MCF 10A (cell line): ENCODE data around the gene WWC2. TPM values are rescaled to one million over a fixed set of nuclear protein-coding genes. Genes with fewer than 3 reads are reported as not detected.
"Not testable (repeated sequence)": the region's sequence is repeated elsewhere in the genome, so short reads cannot be mapped to it uniquely, and the experiment has no call there.

ENCODE experiments used
- BruUV-seq: library from RNA; stranded (reverse); fragments of 400-500 nt; replicated peaks from 2 replicates; lab custom pipeline; 2021; lab: Mats Ljungman, UMichigan
- CTCF ChIA-PET: fragments of 300-600 bp; sonication (Branson Sonifier 250); formaldehyde crosslinking; extraction: SDS; loops from one replicate; lab custom pipeline; 2021; ENCODE audit warnings: antibody characterized with exemption, inconsistent platforms; lab: Yijun Ruan, JAX
- POLR2A ChIA-PET: fragments of 300-600, 350-650 bp; sonication (Branson Sonifier 250); formaldehyde crosslinking; extraction: SDS; loops from one replicate; lab custom pipeline; 2020; ENCODE audit warnings: antibody characterized with exemption, inconsistent platforms; lab: Yijun Ruan, JAX
- DNase-seq: peaks from one replicate; pipeline ENCODE4 v3.0.0-alpha.2; 2018; ENCODE audit not compliant: unreplicated experiment
- H3K27ac Mint-ChIP-seq: one replicate; pipeline ENCODE4 v1.8.0; 2022; ENCODE audit warnings: mild to moderate bottlenecking, low read depth, mixed read lengths; ENCODE audit not compliant: unreplicated experiment
- H3K27me3 Mint-ChIP-seq: one replicate; pipeline ENCODE4 v1.8.0; 2022; ENCODE audit warnings: mixed read lengths; ENCODE audit not compliant: insufficient read depth, unreplicated experiment
- H3K36me3 Mint-ChIP-seq: one replicate; pipeline ENCODE4 v1.8.0; 2022; ENCODE audit warnings: mild to moderate bottlenecking, moderate library complexity, mixed read lengths; ENCODE audit not compliant: insufficient read depth, unreplicated experiment
- H3K4me1 Mint-ChIP-seq: one replicate; pipeline ENCODE4 v1.8.0; 2022; ENCODE audit warnings: mixed read lengths; ENCODE audit not compliant: insufficient read depth, unreplicated experiment
- H3K4me3 Mint-ChIP-seq: one replicate; pipeline ENCODE4 v1.8.0; 2022; ENCODE audit warnings: mild to moderate bottlenecking, moderate library complexity, mixed read lengths; ENCODE audit not compliant: unreplicated experiment
- H3K9me3 Mint-ChIP-seq: one replicate; pipeline ENCODE4 v1.8.0; 2022; ENCODE audit warnings: mixed read lengths; ENCODE audit not compliant: unreplicated experiment
- intact Hi-C: fragments of 100-400 bp; cut with micrococcal nuclease; formaldehyde crosslinking; loops from 2 replicates; pipeline ENCODE4 v1.14.1; 2022
- total RNA-seq: library from RNA; stranded (reverse); gene quantifications from 2 replicates; pipeline ENCODE4 v1.2.3, GENCODE V29; 2022
- TF ChIP-seq, protein P1 (sequence below): fragments of 200-600 bp; IDR thresholded peaks from one replicate; pipeline ENCODE4 v1.8.0; 2022; ENCODE audit warnings: antibody characterized with exemption, mild to moderate bottlenecking; ENCODE audit not compliant: unreplicated experiment

WWC2 gene
- total RNA-seq, 1 experiment from 2014 or later, result 42.4 TPM

DNA sequence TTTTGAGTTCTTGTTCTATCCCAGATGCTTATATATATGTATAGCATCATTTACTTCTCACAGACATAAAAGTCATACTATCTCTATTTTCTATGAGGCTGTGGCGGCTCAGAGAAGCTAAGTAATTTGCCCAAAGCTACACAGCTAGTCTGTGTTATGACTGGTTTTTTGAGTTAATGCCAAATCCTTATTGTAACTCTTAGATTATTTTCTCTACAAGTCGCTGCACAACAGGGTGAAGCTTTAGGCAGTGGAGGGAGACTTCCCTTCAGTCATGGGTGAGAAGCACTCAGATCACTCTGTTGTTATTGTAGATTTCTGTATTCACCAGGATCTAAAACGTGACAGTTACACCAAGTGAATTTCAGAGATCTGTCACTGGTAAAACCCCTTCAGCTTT, 48.1 kb downstream of the WWC2 start:
- Mint-ChIP-seq H3K4me1 (peaks cover 27% of the 10 kb centered on the region), H3K27ac (no peak overlapping the region)
- BruUV-seq, result no TSS peak

GRCh38 chr4:183147983-183148382, 48.9 kb downstream of the WWC2 start:
- CTCF ChIA-PET, result interaction anchor here (0.6 to 2.3 kb wide), 11 partner anchors 13 to 109 kb away, joined by 3 to 10 read pairs (median 4); no protein-coding TSS in a partner anchor

More for the DNA sequence above, 48.1 kb downstream of the WWC2 start:
- H3K4me3 Mint-ChIP-seq, result no peak overlapping the region
- intact Hi-C loops, result no loop called here
- no peaks in the 10 kb centered on the region for H3K9me3 Mint-ChIP-seq
- TF ChIP-seq, protein P1, sequence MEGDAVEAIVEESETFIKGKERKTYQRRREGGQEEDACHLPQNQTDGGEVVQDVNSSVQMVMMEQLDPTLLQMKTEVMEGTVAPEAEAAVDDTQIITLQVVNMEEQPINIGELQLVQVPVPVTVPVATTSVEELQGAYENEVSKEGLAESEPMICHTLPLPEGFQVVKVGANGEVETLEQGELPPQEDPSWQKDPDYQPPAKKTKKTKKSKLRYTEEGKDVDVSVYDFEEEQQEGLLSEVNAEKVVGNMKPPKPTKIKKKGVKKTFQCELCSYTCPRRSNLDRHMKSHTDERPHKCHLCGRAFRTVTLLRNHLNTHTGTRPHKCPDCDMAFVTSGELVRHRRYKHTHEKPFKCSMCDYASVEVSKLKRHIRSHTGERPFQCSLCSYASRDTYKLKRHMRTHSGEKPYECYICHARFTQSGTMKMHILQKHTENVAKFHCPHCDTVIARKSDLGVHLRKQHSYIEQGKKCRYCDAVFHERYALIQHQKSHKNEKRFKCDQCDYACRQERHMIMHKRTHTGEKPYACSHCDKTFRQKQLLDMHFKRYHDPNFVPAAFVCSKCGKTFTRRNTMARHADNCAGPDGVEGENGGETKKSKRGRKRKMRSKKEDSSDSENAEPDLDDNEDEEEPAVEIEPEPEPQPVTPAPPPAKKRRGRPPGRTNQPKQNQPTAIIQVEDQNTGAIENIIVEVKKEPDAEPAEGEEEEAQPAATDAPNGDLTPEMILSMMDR, result no peak
- ChIA-PET CTCF (interaction anchor here (0.6 to 2.3 kb wide), 7 partner anchors 23 to 103 kb away, joined by 3 to 10 read pairs (median 5); no protein-coding TSS in a partner anchor), POLR2A (interaction anchor here (0.9 to 8.8 kb wide), 6 partner anchors 17 to 58 kb away, joined by 3 to 112 read pairs (median 4); partner anchors contain the start of gene WWC2)
- H3K27me3 Mint-ChIP-seq, result no peaks in the 10 kb centered on the region
- peak; percentile 21 for DNase-seq
- H3K36me3 Mint-ChIP-seq, result peaks cover 6% of the 10 kb centered on the region

DNA sequence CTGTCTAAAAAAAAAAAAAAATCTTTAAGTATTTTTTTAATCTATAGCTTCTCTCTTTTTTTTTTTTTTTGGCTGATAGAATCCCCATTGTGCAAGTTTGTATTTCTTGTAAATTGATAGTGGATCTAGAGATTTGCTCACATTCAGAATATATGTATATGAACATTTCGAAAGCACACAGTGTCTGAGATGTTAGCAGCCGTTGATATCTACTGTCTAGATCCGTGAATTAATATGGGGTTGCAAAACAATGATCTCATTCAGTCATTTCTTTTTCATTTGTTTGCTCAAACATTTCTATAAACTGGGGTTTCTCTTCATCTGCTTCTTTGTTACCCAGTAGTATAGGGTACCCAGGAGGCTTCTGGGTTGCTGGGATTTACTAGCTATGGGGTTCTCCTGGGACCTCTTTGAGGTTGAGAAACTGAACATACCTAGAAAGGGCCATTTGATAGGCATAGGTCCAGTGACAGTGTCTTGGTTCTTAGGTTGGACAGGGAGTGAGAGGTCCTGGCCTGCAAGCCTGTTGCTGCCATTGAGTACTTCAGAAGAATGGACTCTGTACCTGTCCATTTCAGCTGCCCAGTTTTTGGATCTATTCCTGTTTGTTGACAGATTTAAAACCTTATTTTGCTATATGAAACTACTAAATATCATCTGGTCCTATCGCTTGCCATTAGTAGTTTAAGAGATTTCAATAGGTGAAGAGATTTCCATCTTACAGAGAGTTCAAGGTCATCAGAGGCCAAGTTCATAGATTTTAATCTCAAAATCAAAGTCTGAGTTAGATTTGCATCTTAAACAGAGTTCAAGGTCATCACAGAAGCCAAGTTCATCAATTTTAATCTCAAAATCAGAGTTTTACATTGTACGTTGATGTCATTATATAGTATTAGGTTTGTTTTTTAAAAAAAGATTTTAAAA, 50.8 kb downstream of the WWC2 start:
- Mint-ChIP-seq H3K4me1 (peaks cover 20% of the 10 kb centered on the region), H3K27me3 (no peaks in the 10 kb centered on the region), H3K27ac (no peak overlapping the region), H3K9me3 (no peaks in the 10 kb centered on the region), H3K36me3 (peaks cover 6% of the 10 kb centered on the region), H3K4me3 (no peak overlapping the region)
- no peak for DNase-seq
- CTCF ChIA-PET, result interaction anchor here (0.6 kb wide), 1 partner anchor 1488 kb away, joined by 3 read pairs; no protein-coding TSS in a partner anchor
- intact Hi-C loops, result no loop called here
- BruUV-seq, result no TSS peak
- POLR2A ChIA-PET, result no interaction called here
- TF ChIP-seq, protein P1, result no peak

More at GRCh38 chr4:183147983-183148382, 48.9 kb downstream of the WWC2 start:
- BruUV-seq, result no TSS peak
- Mint-ChIP-seq H3K4me1 (peaks cover 23% of the 10 kb centered on the region), H3K9me3 (no peaks in the 10 kb centered on the region), H3K27ac (peak overlapping the region; percentile 56), H3K4me3 (no peak overlapping the region), H3K27me3 (no peaks in the 10 kb centered on the region), H3K36me3 (peaks cover 6% of the 10 kb centered on the region)
- POLR2A ChIA-PET, result interaction anchor here (0.7 to 8.8 kb wide), 5 partner anchors 17 to 59 kb away, joined by 4 to 112 read pairs (median 5); partner anchors contain the start of gene WWC2
- TF ChIP-seq, protein P1, result no peak
- intact Hi-C loops, result no loop called here
- no peak for DNase-seq

DNA sequence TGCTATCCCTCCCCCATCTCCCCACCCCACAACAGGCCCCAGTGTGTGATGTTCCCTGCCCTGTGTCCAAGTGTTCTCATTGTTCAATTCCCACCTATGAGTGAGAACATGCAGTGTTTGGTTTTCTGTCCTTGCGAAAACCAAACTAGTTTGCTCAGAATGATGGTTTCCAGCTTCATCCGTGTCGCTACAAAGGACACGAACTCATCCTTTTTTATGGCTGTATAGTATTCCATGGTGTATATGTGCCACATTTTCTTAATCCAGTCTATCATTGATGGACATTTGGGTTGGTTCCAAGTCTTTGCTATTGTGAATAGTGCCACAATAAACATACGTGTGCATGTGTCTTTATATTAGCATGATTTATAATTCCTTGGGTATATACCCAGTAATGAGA, 51.6 kb downstream of the WWC2 start:
- intact Hi-C loops, BruUV-seq, DNase-seq, H3K9me3 Mint-ChIP-seq, H3K27me3 Mint-ChIP-seq, POLR2A ChIA-PET, H3K27ac Mint-ChIP-seq, H3K4me3 Mint-ChIP-seq, H3K36me3 Mint-ChIP-seq, CTCF ChIA-PET: not testable (repeated sequence)
- H3K4me1 Mint-ChIP-seq, result peaks cover 22% of the 10 kb centered on the region

DNA sequence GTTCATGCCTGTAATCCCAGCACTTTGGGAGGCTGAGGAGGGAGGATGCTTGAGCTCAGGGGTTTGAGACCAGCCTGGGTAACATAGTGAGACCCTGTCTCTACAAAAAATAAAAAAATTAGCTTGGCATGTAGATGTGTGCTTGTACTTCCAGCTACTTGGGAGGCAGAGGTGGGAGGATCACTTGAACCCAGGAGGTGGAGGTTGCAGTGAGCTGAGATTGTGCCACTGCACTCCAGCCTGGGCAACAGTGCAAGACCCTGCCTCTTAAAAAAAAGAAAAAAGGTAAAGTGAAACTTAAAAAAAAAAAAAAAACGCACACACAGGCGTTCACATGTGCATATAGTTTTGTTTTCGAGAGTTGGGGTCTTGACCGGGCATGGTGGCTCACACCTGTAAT, 53.2 kb downstream of the WWC2 start:
- CTCF ChIA-PET, result interaction anchor here (0.6 kb wide), 1 partner anchor 28 kb away, joined by 3 read pairs; no protein-coding TSS in a partner anchor
- H3K36me3 Mint-ChIP-seq, BruUV-seq, DNase-seq, H3K4me3 Mint-ChIP-seq, H3K27ac Mint-ChIP-seq, intact Hi-C loops, H3K27me3 Mint-ChIP-seq, H3K9me3 Mint-ChIP-seq: not testable (repeated sequence)
- POLR2A ChIA-PET, result interaction anchor here (0.6 to 1.3 kb wide), 2 partner anchors 11 to 184 kb away, joined by 3 to 4 read pairs; no protein-coding TSS in a partner anchor
- peaks cover 13% of the 10 kb centered on the region for H3K4me1 Mint-ChIP-seq
